SK-N-SH (cell line): ENCODE measurements around the gene WFIKKN1. TPM values are rescaled to one million over a fixed set of nuclear protein-coding genes. Genes with fewer than 3 reads are reported as not detected.
A peak's percentile ranks its signal among the peaks of the same experiment; 100 is the strongest.

ENCODE experiments used
- CTCF ChIA-PET: fragments of 300-600, 350-600 bp; formaldehyde crosslinking; extraction: SDS; loops from one replicate; lab custom pipeline; 2021; lab: Yijun Ruan, JAX
- POLR2A ChIA-PET: fragments of 350-600 bp; sonication (Branson Sonifier 250); formaldehyde crosslinking; extraction: SDS; loops from one replicate; lab custom pipeline; 2020; ENCODE audit warnings: antibody characterized with exemption, inconsistent platforms; lab: Yijun Ruan, JAX
- DNase-seq: peaks from one replicate; pipeline ENCODE4 v3.0.0; 2012
- H2AFZ ChIP-seq: fragments of 200-600 bp; sonication (generic); 2 replicates; pipeline ENCODE4 v1.8.1; 2016; ENCODE audit warnings: antibody characterized with exemption, mild to moderate bottlenecking, low read depth
- H3F3A ChIP-seq: fragments of 200-600 bp; sonication (generic); replicated peaks from 2 replicates; pipeline ENCODE3; 2016; ENCODE audit warnings: antibody characterized with exemption, mild to moderate bottlenecking; ENCODE audit not compliant: insufficient read depth
- H3K27ac ChIP-seq, 2 experiments: fragments of 200-500 bp in 1 of 2; fragments of 200-600 bp in 1 of 2; sonication (Bioruptor generic) in 1 of 2; sonication (generic), shearing (Covaris generic) in 1 of 2; 2 replicates each; pipeline versions ENCODE4 v1.5.1 to v1.6.1; 2014 to 2016; ENCODE audit warnings: low read depth in 2 of 2, inconsistent platforms in 1 of 2, low read length in 1 of 2, mild to moderate bottlenecking in 1 of 2, mixed read lengths in 1 of 2
- H3K27me3 ChIP-seq: fragments of 200-600 bp; sonication (generic), shearing (Covaris generic); 2 replicates; pipeline ENCODE4 v1.6.1; 2016; ENCODE audit warnings: mixed run types; ENCODE audit not compliant: insufficient read depth
- H3K36me3 ChIP-seq, 2 experiments: fragments of 200-500 bp in 1 of 2; fragments of 200-600 bp in 1 of 2; sonication (Bioruptor generic) in 1 of 2; sonication (generic) in 1 of 2; replicated peaks in 1 of 2; 2 replicates each; pipeline versions ENCODE3 to v1.5.1; 2014 to 2016; ENCODE audit warnings: low read length in 1 of 2, mild to moderate bottlenecking in 1 of 2; ENCODE audit not compliant: insufficient read depth in 2 of 2, control insufficient read depth in 1 of 2
- H3K4me1 ChIP-seq, 2 experiments: fragments of 200-500 bp in 1 of 2; fragments of 200-600 bp in 1 of 2; sonication (Bioruptor generic) in 1 of 2; sonication (generic), shearing (Covaris generic) in 1 of 2; 2 replicates each; pipeline versions ENCODE4 v1.5.1 to v1.6.1; 2014 to 2016; ENCODE audit warnings: low read depth in 1 of 2, low read length in 1 of 2, mixed run types in 1 of 2; ENCODE audit not compliant: insufficient read depth in 2 of 2, control insufficient read depth in 1 of 2
- H3K4me2 ChIP-seq: fragments of 200-600 bp; sonication (generic), shearing (Covaris generic); 2 replicates; pipeline ENCODE4 v1.6.1; 2017; ENCODE audit warnings: mixed run types
- H3K4me3 ChIP-seq, 2 experiments: fragments of 200-500 bp in 1 of 2; fragments of 200-600 bp in 1 of 2; sonication (Bioruptor generic) in 1 of 2; sonication (generic), shearing (Covaris generic) in 1 of 2; 2 replicates each; pipeline versions ENCODE4 v1.5.1 to v1.8.1; 2014 to 2016; ENCODE audit warnings: low read depth in 2 of 2, inconsistent platforms in 1 of 2, low read length in 1 of 2, mild to moderate bottlenecking in 1 of 2, mixed read lengths in 1 of 2, moderate library complexity in 1 of 2
- H3K79me2 ChIP-seq: fragments of 200-600 bp; sonication (generic); 2 replicates; pipeline ENCODE4 v1.8.1; 2017; ENCODE audit warnings: mild to moderate bottlenecking; ENCODE audit not compliant: insufficient read depth
- H3K9ac ChIP-seq: fragments of 200-600 bp; sonication (generic); 2 replicates; pipeline ENCODE4 v1.6.1; 2017; ENCODE audit warnings: mixed run types
- H3K9me2 ChIP-seq: fragments of 200-600 bp; sonication (generic); 2 replicates; pipeline ENCODE4 v1.6.1; 2017; ENCODE audit warnings: mixed run types
- H3K9me3 ChIP-seq: fragments of 200-600 bp; sonication (generic); 2 replicates; pipeline ENCODE4 v1.6.1; 2017; ENCODE audit warnings: mixed run types, mild to moderate bottlenecking, moderate library complexity
- H4K20me1 ChIP-seq: fragments of 200-600 bp; sonication (generic); 2 replicates; pipeline ENCODE4 v1.6.1; 2017; ENCODE audit warnings: mild to moderate bottlenecking, mixed run types; ENCODE audit not compliant: insufficient read depth
- MXI1 ChIP-seq: IDR thresholded peaks from 2 replicates; pipeline ENCODE4 v1.6.1; 2012; ENCODE audit warnings: mild to moderate bottlenecking, low read depth, low read length, improper control_type of control experiment
- NFIC ChIP-seq: IDR thresholded peaks from 2 replicates; pipeline ENCODE4 v1.4.0; 2012; ENCODE audit warnings: borderline replicate concordance
- POLR2AphosphoS5 ChIP-seq: IDR thresholded peaks from 2 replicates; pipeline ENCODE4 v1.6.1; 2012; ENCODE audit warnings: low read depth, low read length
- RAD21 ChIP-seq: IDR thresholded peaks from 2 replicates; pipeline ENCODE4 v1.6.1; 2012; ENCODE audit warnings: mild to moderate bottlenecking, low read length
- RXRA ChIP-seq: IDR thresholded peaks from 2 replicates; pipeline ENCODE4 v1.4.0; 2012; ENCODE audit warnings: low read depth, mild to moderate bottlenecking, borderline replicate concordance
- SMC3 ChIP-seq: IDR thresholded peaks from 2 replicates; pipeline ENCODE4 v1.6.1; 2012; ENCODE audit warnings: low read depth, low read length, improper control_type of control experiment
- TCF12 ChIP-seq: IDR thresholded peaks from 2 replicates; pipeline ENCODE4 v1.4.0; 2012
- WGBS: methylation state at CpG from one replicate; pipeline ENCODE4 v1.1.6; 2017; ENCODE audit warnings: low lambda C conversion rate; 5-methylcytosine and 5-hydroxymethylcytosine counted together
- polyA plus RNA-seq, 3 experiments: library from polyadenylated mRNA; depleted of rRNA; stranded (reverse); fragments of >200 nt; gene quantifications; 2 replicates each; pipeline ENCODE4 v1.2.3, GENCODE V29; 2012
- TF ChIP-seq, protein P1 (sequence below): fragments of 150-350 bp; IDR thresholded peaks from 2 replicates; pipeline ENCODE4 v1.6.1; 2017; ENCODE audit warnings: antibody characterized with exemption, low read length, low read depth, borderline replicate concordance
- TF ChIP-seq, protein P2 (sequence below): IDR thresholded peaks from 2 replicates; pipeline ENCODE4 v1.4.0; 2012; ENCODE audit warnings: low read depth, borderline replicate concordance

WFIKKN1 gene
- polyA plus RNA-seq, 1 of the 3 experiments (the other 2 are of a cell fraction), result 0.16 TPM

DNA sequence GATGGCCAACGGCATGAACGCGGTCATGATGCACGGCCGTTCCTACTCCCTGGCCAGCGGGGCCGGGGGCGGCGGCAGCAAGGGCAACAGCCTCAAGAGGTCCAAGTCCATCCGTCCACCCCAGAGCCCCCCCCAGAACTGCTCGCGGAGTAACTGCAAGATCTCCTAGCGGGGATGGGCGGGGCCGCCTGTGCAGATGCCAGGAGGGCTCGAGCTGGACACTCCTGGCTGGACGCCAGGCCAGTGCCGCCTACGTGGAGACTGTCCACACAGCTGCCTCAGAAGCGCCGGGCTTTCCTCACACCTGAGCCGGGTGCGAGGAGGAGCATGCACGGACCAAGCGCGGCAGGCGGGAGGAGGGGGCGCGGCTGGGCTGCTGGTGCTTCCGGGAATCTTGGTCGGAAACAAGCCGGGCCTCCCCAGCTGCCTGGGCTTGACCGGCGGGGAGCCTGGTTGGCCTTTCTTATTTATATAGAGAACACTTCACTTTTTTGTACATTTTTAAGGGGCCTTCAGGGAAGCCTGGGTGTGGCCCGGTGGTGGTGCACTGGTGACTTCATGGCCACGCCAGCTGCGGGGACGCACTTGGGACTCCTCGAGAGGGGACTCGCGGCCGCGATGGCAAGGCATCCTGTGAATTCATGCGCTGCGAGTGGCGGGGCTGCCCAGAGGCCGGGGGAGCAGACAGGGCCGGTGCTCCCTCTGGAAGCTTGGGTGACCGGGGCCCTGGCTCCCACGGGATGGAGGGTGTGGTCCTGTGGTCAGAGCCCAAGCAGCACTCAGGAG, 3.1 kb upstream of the WFIKKN1 start:
- DNase-seq, result no peak
- H3K4me2 ChIP-seq, result peak overlapping the region; percentile 45; the same call in 1 of the 2 replicates

DNA sequence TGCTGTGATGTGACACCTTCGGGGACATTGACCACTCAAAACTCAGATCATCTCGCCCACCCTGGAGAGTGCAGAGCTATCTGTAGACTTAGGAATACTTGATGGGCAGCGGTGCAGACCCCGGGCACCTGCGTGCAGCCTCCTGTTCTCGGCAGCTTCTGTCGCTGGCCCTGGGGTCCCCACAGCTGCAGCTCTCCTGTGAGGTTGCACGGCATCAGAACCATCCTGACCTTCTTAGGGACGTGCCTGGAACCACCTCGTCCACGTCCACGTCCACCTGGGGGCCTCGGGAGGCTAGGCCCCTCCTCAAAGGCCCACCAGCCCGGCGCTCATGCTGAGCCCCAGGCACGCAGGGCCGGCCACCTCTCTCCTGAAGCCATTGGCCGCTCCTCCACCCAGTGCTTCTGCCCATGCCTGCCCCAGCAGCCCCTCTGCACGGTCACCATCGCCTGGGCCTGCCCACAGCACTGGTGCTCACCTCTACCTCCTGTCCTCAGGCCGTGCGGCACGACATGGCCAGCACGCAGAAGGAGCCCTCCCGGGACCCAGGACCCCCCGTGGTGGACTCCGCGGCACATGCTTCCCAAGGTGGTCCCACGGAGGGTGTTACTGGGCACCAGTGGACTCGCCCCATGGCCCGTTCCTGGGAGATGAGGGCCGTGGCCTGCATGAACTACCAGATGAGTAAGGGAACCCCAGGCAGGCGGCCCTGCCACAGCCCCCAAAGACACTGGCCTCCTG, 2.3 kb upstream of the WFIKKN1 start:
- ChIA-PET POLR2A (no interaction called here), CTCF (interaction anchor here (0.8 to 2.6 kb wide), 4 partner anchors 19 to 39 kb away, joined by 3 to 12 read pairs (median 3); partner anchors contain the start of gene RAB40C)
- H3K27me3 ChIP-seq, result no peaks in the 10 kb centered on the region
- H3K4me1 ChIP-seq, result peaks cover 10 to 38% of the 10 kb centered on the region in 2 experiments; a peak in 3 of 4 replicates
- H2AFZ ChIP-seq, result no peak overlapping the region
- no peak for DNase-seq
- no peak overlapping the region; a peak in 1 of 4 replicates for H3K27ac ChIP-seq
- H3K4me2 ChIP-seq, result no peak overlapping the region
- TF ChIP-seq TCF12 (no peak), POLR2AphosphoS5 (no peak), MXI1 (no peak), SMC3 (no peak), RAD21 (no peak), RXRA (no peak)
- TF ChIP-seq, protein P1, sequence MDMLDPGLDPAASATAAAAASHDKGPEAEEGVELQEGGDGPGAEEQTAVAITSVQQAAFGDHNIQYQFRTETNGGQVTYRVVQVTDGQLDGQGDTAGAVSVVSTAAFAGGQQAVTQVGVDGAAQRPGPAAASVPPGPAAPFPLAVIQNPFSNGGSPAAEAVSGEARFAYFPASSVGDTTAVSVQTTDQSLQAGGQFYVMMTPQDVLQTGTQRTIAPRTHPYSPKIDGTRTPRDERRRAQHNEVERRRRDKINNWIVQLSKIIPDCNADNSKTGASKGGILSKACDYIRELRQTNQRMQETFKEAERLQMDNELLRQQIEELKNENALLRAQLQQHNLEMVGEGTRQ, result no peak
- TF ChIP-seq, all 33 proteins: peak for 0
- 97% methylated on average over 12 of the region's 33 CpGs for WGBS
- Histone ChIP-seq H3K9me3 (no peaks in the 10 kb centered on the region), H3K9ac (no peak overlapping the region), H3K4me3 (no peak overlapping the region), H3K79me2 (no peaks in the 10 kb centered on the region), H3K9me2 (no peaks in the 10 kb centered on the region), H4K20me1 (no peaks in the 10 kb centered on the region), H3K36me3 (peaks cover 0 to 9% of the 10 kb centered on the region in 2 experiments), H3F3A (peaks cover 5% of the 10 kb centered on the region)

More for the DNA sequence above, 3.1 kb upstream of the WFIKKN1 start:
- Histone ChIP-seq H3K9ac (no peak overlapping the region), H3K27me3 (no peaks in the 10 kb centered on the region), H3K9me3 (no peaks in the 10 kb centered on the region), H3K4me1 (peaks cover 10 to 39% of the 10 kb centered on the region in 2 experiments; a peak in 3 of 4 replicates), H2AFZ (no peak overlapping the region), H3F3A (peaks cover 5% of the 10 kb centered on the region), H3K9me2 (no peaks in the 10 kb centered on the region), H4K20me1 (no peaks in the 10 kb centered on the region), H3K79me2 (peaks cover 5% of the 10 kb centered on the region; the same call in 1 of the 2 replicates), H3K36me3 (peaks cover 0 to 3% of the 10 kb centered on the region in 2 experiments), H3K4me3 (no peak overlapping the region), H3K27ac (peak overlapping the region in 1 of 2 experiments; percentile 91; a peak in 1 of 4 replicates)
- TF ChIP-seq SMC3 (no peak), NFIC (peak; percentile 36; the same call in 1 of the 2 replicates)
- TF ChIP-seq, protein P2, sequence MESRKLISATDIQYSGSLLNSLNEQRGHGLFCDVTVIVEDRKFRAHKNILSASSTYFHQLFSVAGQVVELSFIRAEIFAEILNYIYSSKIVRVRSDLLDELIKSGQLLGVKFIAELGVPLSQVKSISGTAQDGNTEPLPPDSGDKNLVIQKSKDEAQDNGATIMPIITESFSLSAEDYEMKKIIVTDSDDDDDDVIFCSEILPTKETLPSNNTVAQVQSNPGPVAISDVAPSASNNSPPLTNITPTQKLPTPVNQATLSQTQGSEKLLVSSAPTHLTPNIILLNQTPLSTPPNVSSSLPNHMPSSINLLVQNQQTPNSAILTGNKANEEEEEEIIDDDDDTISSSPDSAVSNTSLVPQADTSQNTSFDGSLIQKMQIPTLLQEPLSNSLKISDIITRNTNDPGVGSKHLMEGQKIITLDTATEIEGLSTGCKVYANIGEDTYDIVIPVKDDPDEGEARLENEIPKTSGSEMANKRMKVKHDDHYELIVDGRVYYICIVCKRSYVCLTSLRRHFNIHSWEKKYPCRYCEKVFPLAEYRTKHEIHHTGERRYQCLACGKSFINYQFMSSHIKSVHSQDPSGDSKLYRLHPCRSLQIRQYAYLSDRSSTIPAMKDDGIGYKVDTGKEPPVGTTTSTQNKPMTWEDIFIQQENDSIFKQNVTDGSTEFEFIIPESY, result peak; percentile 68; the same call in 1 of the 2 replicates
- 86% methylated on average over 42 of the region's 50 CpGs for WGBS
- CTCF ChIA-PET, result interaction anchor here (0.8 to 2.6 kb wide), 5 partner anchors 9 to 40 kb away, joined by 3 to 12 read pairs (median 3); partner anchors contain the start of genes METTL26 and RAB40C
- POLR2A ChIA-PET, result no interaction called here
